ENCODE results near the gene KIAA0513. TPM values are rescaled to one million over a fixed set of nuclear protein-coding genes. Genes with fewer than 3 reads are reported as not detected.

Gene KIAA0513
- total and polyA plus RNA-seq, 11 donors = 4.5 to 14.0 (median 9.1) TPM

- Histone ChIP-seq H3K27ac (no peak overlapping the region), H3K27me3 (no peaks in the 10 kb centered on the region), H3K4me3 (no peak overlapping the region), H3K9me3 (peaks cover 0 to 4% (median 0%) of the 10 kb centered on the region in 12 donors), H3K36me3 (no peaks in the 10 kb centered on the region), H3K4me1 (peaks cover 0 to 25% (median 0%) of the 10 kb centered on the region in 12 donors)
- no peak for TF ChIP-seq POLR2A (IDR thresholded peaks at IDR 0.05)
- no peak for TF ChIP-seq CTCF (IDR thresholded peaks at IDR 0.05)
- 33 to 62% (median 51%) methylated on average over 9 of the region's 9 CpGs for WGBS, 4 donors
- peak in 1 of 5 donors; percentile 64 for DNase-seq
- intact Hi-C loops (cut with DNase I) = loop anchor here in 1 of 10 donors (5.0 kb wide), 1 partner anchor 68 kb away; no protein-coding TSS in a partner anchor
- ATAC-seq = peak; percentile 24 to 79 (median 72)
Measured at GRCh38 chr16:85019659-85020245, 7.8 kb upstream of the KIAA0513 start.

DNA sequence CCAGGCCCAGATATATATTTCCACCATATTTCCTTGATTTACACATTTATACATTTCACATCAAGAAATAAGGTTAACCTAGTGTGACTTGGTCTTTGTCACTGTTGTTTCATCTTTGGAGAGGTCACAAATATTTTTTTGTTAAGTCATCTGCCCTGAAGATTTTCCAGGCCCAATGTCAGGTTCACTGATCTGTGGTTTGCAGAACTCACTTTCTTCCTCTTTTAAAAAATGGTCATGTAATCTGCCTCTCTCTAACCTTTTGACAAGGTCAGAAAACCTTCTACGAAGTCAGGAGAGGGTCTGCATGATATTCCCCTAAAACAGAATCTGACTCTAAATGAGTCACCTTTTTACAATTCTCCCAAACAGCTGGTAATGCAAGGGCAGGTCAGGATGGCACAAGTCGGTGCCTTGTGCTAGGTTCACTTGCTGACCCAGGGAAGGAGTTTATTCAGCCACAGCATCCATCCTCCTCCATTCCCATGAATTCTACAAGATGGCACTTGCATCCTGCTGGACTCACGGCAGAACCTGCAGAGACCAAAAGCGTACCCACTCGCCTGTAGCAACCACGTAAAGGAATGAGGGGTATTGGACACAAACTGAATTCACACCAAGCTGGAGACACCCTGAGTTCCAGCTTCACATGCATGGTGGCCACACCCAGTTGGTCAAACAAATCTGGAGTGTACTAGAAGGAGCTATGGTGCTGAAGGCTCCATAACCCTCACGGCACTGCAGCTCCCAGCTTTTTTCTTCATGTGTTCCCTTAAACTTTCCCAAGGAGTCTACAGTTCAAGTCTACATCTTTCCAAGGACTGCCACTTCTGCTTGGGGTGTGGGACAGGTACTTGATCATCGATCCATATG is 1.6 kb upstream of the KIAA0513 start:
- Histone ChIP-seq H3K27me3 (no peaks in the 10 kb centered on the region), H3K27ac (peak overlapping the region in 1 of 12 donors; percentile 89), H3K4me3 (peak overlapping the region in 2 of 12 donors; percentile 80 to 87), H3K9me3 (peaks cover 0 to 4% (median 0%) of the 10 kb centered on the region in 12 donors), H3K4me1 (peaks cover 3 to 49% (median 15%) of the 10 kb centered on the region in 12 donors), H3K36me3 (no peaks in the 10 kb centered on the region)
- TF ChIP-seq POLR2A (IDR thresholded peaks at IDR 0.05) (no peak), CTCF (IDR thresholded peaks at IDR 0.05) (no peak)
- DNase-seq (no peak), ATAC-seq (no peak)
- intact Hi-C loops (cut with DNase I) = loop anchor here in 1 of 10 donors (5.0 kb wide), 1 partner anchor 61 kb away; no protein-coding TSS in a partner anchor
- 92 to 95% (median 93%) methylated on average over 8 of the region's 8 CpGs for WGBS, 4 donors

DNA sequence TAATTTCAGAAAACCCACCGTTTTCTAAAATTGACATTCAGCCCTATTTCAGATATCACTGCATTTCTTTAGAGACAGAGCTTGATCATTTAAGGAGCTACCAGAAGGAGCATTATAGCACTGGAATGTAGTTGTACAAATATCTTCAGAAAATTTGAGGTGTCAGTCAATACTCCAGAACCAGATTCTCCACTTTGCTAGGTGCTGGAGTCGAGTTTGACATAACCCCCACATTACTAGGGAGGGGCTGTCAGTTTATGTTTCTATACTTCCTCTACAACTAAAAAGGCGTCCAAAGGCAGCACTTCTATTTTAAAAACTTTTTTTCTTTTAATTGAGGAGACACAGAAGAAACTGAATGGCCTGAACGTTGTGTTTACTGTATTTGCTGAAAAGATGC is 892 bp upstream of the KIAA0513 start:
- Histone ChIP-seq H3K27me3 (no peaks in the 10 kb centered on the region), H3K4me3 (peak overlapping the region in 10 of 12 donors; percentile 55 to 98 (median 79))
- no peak for TF ChIP-seq CTCF (IDR thresholded peaks at IDR 0.05)
- TF ChIP-seq POLR2A (IDR thresholded peaks at IDR 0.05) = no peak

More for the DNA sequence above, 892 bp upstream of the KIAA0513 start:
- H3K4me1 ChIP-seq = peaks cover 3 to 49% (median 15%) of the 10 kb centered on the region in 12 donors
- DNase-seq = no peak
- WGBS, 4 donors = 63 to 70% (median 68%) methylated on average over 4 of the region's 4 CpGs
- ATAC-seq = no peak
- intact Hi-C loops (cut with DNase I) = loop anchor here in 2 of 10 donors (1.0 to 5.0 kb wide), 2 partner anchors 15 to 61 kb away; partner anchors contain the start of gene ZDHHC7 (in 2 of the 2)
- H3K27ac ChIP-seq = peak overlapping the region in 7 of 12 donors; percentile 73 to 92 (median 86)
- peaks cover 0 to 5% (median 0%) of the 10 kb centered on the region in 9 donors for H3K36me3 ChIP-seq
- H3K9me3 ChIP-seq = peaks cover 0 to 4% (median 0%) of the 10 kb centered on the region in 12 donors

All from heart left ventricle (tissue), 16 donors.